ENCODE results near the gene PSTK. TPM values are rescaled to one million over a fixed set of nuclear protein-coding genes. Genes with fewer than 3 reads are reported as not detected.

Gene PSTK
- total RNA-seq, 4 donors from 2014 or later: 3.9 to 6.3 (median 5.2) TPM

DNA sequence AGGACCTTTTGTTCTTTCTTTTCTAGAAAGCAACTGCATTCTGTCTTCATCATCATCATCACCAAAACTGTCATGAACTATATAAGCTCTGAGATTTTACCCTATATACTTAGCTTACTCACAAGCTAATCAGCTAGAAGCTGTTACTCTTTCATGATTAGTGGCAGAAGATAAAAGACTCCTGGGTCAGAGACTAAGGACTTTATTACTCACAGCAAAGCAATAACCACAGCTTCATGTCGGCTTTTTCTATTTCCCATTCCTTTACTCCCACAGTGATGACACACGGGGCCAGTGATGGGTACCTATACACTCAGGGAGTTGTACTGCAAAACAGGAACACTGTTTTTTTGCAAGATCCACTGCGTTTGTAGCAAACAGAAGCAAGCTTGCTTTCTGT, 17.8 kb upstream of the PSTK start:
- Histone ChIP-seq H3K36me3 (no peaks in the 10 kb centered on the region), H3K9me3 (no peaks in the 10 kb centered on the region), H3K4me3 (replicated peaks in 1 of 3) (no peak overlapping the region), H3K27me3 (no peaks in the 10 kb centered on the region), H3K4me1 (no peaks in the 10 kb centered on the region), H3K27ac (no peak overlapping the region)
- no peak for DNase-seq
- 63 to 74% methylated on average over 3 of the region's 3 CpGs for WGBS, 2 donors
- TF ChIP-seq, protein P1, sequence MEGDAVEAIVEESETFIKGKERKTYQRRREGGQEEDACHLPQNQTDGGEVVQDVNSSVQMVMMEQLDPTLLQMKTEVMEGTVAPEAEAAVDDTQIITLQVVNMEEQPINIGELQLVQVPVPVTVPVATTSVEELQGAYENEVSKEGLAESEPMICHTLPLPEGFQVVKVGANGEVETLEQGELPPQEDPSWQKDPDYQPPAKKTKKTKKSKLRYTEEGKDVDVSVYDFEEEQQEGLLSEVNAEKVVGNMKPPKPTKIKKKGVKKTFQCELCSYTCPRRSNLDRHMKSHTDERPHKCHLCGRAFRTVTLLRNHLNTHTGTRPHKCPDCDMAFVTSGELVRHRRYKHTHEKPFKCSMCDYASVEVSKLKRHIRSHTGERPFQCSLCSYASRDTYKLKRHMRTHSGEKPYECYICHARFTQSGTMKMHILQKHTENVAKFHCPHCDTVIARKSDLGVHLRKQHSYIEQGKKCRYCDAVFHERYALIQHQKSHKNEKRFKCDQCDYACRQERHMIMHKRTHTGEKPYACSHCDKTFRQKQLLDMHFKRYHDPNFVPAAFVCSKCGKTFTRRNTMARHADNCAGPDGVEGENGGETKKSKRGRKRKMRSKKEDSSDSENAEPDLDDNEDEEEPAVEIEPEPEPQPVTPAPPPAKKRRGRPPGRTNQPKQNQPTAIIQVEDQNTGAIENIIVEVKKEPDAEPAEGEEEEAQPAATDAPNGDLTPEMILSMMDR (IDR thresholded peaks at IDR 0.05): no peak
- no peak for TF ChIP-seq POLR2A (IDR thresholded peaks at IDR 0.05)
- intact Hi-C loops (cut with DNase I): no loop called here

DNA sequence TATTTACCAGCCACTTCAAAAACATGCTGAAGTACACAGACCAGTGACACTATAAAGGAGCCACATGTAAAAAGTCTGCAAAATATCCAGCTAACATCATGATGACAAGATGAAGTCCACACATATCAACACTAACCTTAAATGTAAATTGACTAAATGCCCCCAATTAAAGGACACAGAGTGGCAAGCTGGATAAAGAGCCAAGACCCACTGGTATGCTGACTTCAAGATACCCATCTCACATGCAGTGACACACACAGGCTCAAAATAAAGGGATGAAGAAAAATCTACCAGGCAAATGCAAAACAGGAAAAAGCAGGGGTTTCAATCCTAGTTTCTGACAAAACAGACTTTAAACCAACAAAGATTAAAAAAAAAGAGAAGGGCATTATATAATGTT, 13.3 kb upstream of the PSTK start:
- Histone ChIP-seq H3K27ac (no peak overlapping the region), H3K27me3 (no peaks in the 10 kb centered on the region), H3K36me3 (no peaks in the 10 kb centered on the region), H3K9me3 (no peaks in the 10 kb centered on the region), H3K4me3 (replicated peaks in 1 of 3) (no peak overlapping the region), H3K4me1 (no peaks in the 10 kb centered on the region)
- TF ChIP-seq POLR2A (IDR thresholded peaks at IDR 0.05): no peak
- TF ChIP-seq, protein P1 (IDR thresholded peaks at IDR 0.05): no peak
- no peak for DNase-seq
- intact Hi-C loops (cut with DNase I): no loop called here

DNA sequence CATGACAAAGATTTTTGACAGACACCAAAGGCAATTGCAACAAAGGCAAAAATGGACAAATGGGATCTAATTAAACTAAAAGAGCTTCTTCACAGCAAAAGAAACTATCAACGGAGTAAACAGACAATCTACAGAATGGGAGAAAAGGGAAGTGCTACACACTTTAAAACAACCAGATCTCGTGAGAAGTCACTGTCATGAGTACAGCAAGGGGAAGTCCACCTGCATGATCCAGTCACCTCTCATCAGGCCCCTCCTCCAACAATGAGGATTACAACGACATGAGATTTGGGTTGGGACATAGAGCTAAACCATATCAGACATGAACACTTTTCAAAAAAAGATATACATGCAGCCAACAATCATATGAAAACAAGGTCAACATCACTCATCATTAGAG, 11.5 kb upstream of the PSTK start:
- WGBS, 2 donors: 74 to 85% methylated on average over 3 of the region's 3 CpGs
- no peak for TF ChIP-seq POLR2A (IDR thresholded peaks at IDR 0.05)
- TF ChIP-seq, protein P1 (IDR thresholded peaks at IDR 0.05): no peak
- Histone ChIP-seq H3K27ac (no peak overlapping the region), H3K27me3 (no peaks in the 10 kb centered on the region), H3K4me1 (no peaks in the 10 kb centered on the region), H3K4me3 (replicated peaks in 1 of 3) (no peak overlapping the region), H3K36me3 (no peaks in the 10 kb centered on the region), H3K9me3 (no peaks in the 10 kb centered on the region)
- intact Hi-C loops (cut with DNase I): no loop called here
- DNase-seq: no peak

DNA sequence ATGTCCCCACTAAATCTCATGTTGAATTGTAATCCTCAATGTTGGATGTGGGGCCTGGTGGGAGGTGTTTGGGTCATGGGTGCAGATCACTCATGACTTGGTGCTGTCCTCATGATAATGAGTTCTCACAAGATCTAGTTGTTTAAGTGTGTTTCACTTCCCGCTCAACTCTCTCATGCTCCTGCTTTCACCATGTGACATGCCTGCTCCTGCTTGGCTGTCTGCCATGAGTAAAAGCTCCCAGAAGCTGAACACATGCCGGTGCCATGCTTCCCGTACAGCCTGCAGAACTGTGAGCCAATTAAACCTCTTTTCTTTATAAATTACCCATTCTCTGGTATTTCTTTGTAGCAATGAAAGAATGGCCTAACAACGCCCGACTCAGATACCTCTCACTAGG, 6.2 kb upstream of the PSTK start:
- DNase-seq: peak; percentile 13 to 21
- no peaks in the 10 kb centered on the region for H3K36me3 ChIP-seq
- 49 to 50% methylated on average over 5 of the region's 5 CpGs for WGBS, 2 donors
- no peak overlapping the region for H3K27ac ChIP-seq
- H3K4me3 ChIP-seq (replicated peaks in 1 of 3): no peak overlapping the region
- intact Hi-C loops (cut with DNase I): no loop called here
- no peaks in the 10 kb centered on the region for H3K9me3 ChIP-seq
- no peaks in the 10 kb centered on the region for H3K4me1 ChIP-seq
- TF ChIP-seq, protein P1 (IDR thresholded peaks at IDR 0.05): no peak
- no peak for TF ChIP-seq POLR2A (IDR thresholded peaks at IDR 0.05)
- no peaks in the 10 kb centered on the region for H3K27me3 ChIP-seq

DNA sequence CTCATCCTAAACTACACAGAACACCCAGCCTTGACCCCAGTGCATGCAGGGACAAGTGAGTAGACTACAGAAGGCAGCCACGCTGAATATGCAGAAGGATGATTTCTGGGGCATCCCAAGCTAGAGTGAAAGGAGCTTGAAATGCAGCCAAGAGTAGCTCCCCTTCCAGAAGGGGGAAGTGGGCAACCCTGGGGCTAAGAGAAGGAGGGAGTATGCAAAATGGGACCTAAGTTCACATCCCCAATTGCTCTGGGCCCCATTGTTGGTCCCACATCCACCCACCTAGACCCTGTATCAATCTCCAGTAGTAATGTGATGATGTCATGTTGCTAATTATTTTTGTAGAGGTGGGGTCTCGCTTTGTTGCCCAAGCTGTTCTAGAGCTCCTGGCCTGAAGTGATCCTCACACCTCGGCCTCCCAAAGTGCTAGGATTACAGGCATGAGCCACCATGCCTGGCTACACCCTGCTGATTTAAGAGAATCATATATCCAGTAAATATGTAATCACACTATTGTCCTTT, 5.6 kb upstream of the PSTK start:
- H3K27me3 ChIP-seq: no peaks in the 10 kb centered on the region
- intact Hi-C loops (cut with DNase I): no loop called here
- 65 to 87% methylated on average over 3 of the region's 3 CpGs for WGBS, 2 donors
- DNase-seq: no peak
- no peak overlapping the region for H3K27ac ChIP-seq
- H3K4me1 ChIP-seq: peaks cover 2 to 4% of the 10 kb centered on the region in 2 donors
- no peak for TF ChIP-seq POLR2A (IDR thresholded peaks at IDR 0.05)
- TF ChIP-seq, protein P1 (IDR thresholded peaks at IDR 0.05): no peak
- no peaks in the 10 kb centered on the region for H3K9me3 ChIP-seq
- no peaks in the 10 kb centered on the region for H3K36me3 ChIP-seq
- H3K4me3 ChIP-seq (replicated peaks in 1 of 3): no peak overlapping the region
